GM12878 (cell line): ENCODE results near the gene C10orf143. TPM values are rescaled to one million over a fixed set of nuclear protein-coding genes. Genes with fewer than 3 reads are reported as not detected.

ENCODE experiments used
- BHLHE40 ChIP-seq, 2 experiments: fragments of 450-650 bp in 1 of 2; IDR thresholded peaks; 2 replicates each; pipeline ENCODE4 v1.6.1; 2011 to 2017; ENCODE audit warnings: low read depth in 2 of 2, borderline replicate concordance in 1 of 2, improper control_type of control experiment in 1 of 2, low read length in 1 of 2, mild to moderate bottlenecking in 1 of 2
- CBX5 ChIP-seq: sonication (generic); IDR thresholded peaks from 2 replicates; pipeline ENCODE4 v1.6.1; 2016; ENCODE audit warnings: low read depth, moderate library complexity, mild to moderate bottlenecking, inconsistent platforms
- CREB1 ChIP-seq: IDR thresholded peaks from 2 replicates; pipeline ENCODE4 v1.6.1; 2012; ENCODE audit warnings: low read depth, mild to moderate bottlenecking, inconsistent platforms
- ESRRA ChIP-seq: IDR thresholded peaks from 2 replicates; pipeline ENCODE4 v1.6.1; 2012; ENCODE audit warnings: mild to moderate bottlenecking, low read length, improper control_type of control experiment
- FOXK2 ChIP-seq: fragments of 450-650 bp; IDR thresholded peaks from 2 replicates; pipeline ENCODE4 v1.6.1; 2017; ENCODE audit warnings: mild to moderate bottlenecking, moderate library complexity
- FOXM1 ChIP-seq: IDR thresholded peaks from 2 replicates; pipeline ENCODE4 v1.6.1; 2012; ENCODE audit warnings: low read depth, mild to moderate bottlenecking, inconsistent platforms, low read length, moderate library complexity
- HDGF ChIP-seq: fragments of 450-650 bp; IDR thresholded peaks from 2 replicates; pipeline ENCODE4 v1.6.1; 2016; ENCODE audit warnings: antibody characterized with exemption
- IKZF1 ChIP-seq: fragments of 450-650 bp; conservative IDR thresholded peaks from 2 replicates; pipeline ENCODE4 v1.6.1; 2017; ENCODE audit warnings: antibody characterized with exemption, mild to moderate bottlenecking
- JUNB ChIP-seq: IDR thresholded peaks from 2 replicates; pipeline ENCODE4 v1.6.1; 2016; ENCODE audit warnings: antibody characterized with exemption, mild to moderate bottlenecking
- KDM1A ChIP-seq: fragments of 200-600 bp; sonication (generic); IDR thresholded peaks from 2 replicates; pipeline ENCODE4 v1.6.1; 2016; ENCODE audit warnings: borderline replicate concordance
- KLF5 ChIP-seq: fragments of 450-650 bp; IDR thresholded peaks from 2 replicates; pipeline ENCODE4 v1.6.1; 2014; ENCODE audit warnings: mild to moderate bottlenecking; ENCODE audit not compliant: partially characterized antibody
- LARP7 ChIP-seq: fragments of 450-650 bp; IDR thresholded peaks from 2 replicates; pipeline ENCODE4 v1.6.1; 2017; ENCODE audit warnings: mild to moderate bottlenecking
- MEF2A ChIP-seq: IDR thresholded peaks from 2 replicates; pipeline ENCODE4 v1.6.1; 2011; ENCODE audit warnings: low read depth, mild to moderate bottlenecking, low read length, moderate library complexity; ENCODE audit not compliant: insufficient read depth
- MEF2B ChIP-seq: fragments of 450-650 bp; IDR thresholded peaks from 2 replicates; pipeline ENCODE4 v1.6.1; 2018; ENCODE audit warnings: mild to moderate bottlenecking, moderate library complexity; ENCODE audit not compliant: partially characterized antibody, poor library complexity, severe bottlenecking
- NFIC ChIP-seq: IDR thresholded peaks from 2 replicates; pipeline ENCODE4 v1.6.1; 2012; ENCODE audit warnings: low read depth, mild to moderate bottlenecking, inconsistent platforms, low read length, moderate library complexity
- POLR2AphosphoS2 ChIP-seq: IDR thresholded peaks from 2 replicates; pipeline ENCODE4 v1.6.1; 2011; ENCODE audit warnings: low read depth, mild to moderate bottlenecking, low read length, improper control_type of control experiment, moderate library complexity
- RB1 ChIP-seq: fragments of 450-650 bp; formaldehyde crosslinking; IDR thresholded peaks from 2 replicates; pipeline ENCODE4 v1.6.1; 2017; ENCODE audit warnings: mild to moderate bottlenecking, borderline replicate concordance
- RFX5 ChIP-seq: IDR thresholded peaks from 2 replicates; pipeline ENCODE4 v1.6.1; 2011; ENCODE audit warnings: low read depth, low read length, improper control_type of control experiment
- RUNX3 ChIP-seq: IDR thresholded peaks from 2 replicates; pipeline ENCODE4 v1.6.1; 2012; ENCODE audit warnings: low read length, inconsistent platforms
- SREBF1 ChIP-seq: IDR thresholded peaks from 2 replicates; pipeline ENCODE4 v1.6.1; 2012; ENCODE audit warnings: mild to moderate bottlenecking, low read length
- SRF ChIP-seq, 2 experiments: IDR thresholded peaks; 2 replicates each; pipeline ENCODE4 v1.6.1; 2011; ENCODE audit warnings: low read depth in 2 of 2, low read length in 2 of 2, mild to moderate bottlenecking in 1 of 2, moderate library complexity in 1 of 2
- ZNF24 ChIP-seq: fragments of 450-650 bp; IDR thresholded peaks from 2 replicates; pipeline ENCODE4 v1.6.1; 2017; ENCODE audit warnings: antibody characterized with exemption, mild to moderate bottlenecking
- ZZZ3 ChIP-seq: IDR thresholded peaks from 2 replicates; pipeline ENCODE4 v1.6.1; 2011; ENCODE audit warnings: low read depth; ENCODE audit not compliant: control insufficient read depth, insufficient read length
- polyA plus RNA-seq, 11 experiments: library from polyadenylated mRNA; depleted of rRNA in 4 of 11; unstranded in 6 of 11; stranded (reverse) in 5 of 11; fragments of >200 nt; fragmentation: Nextera tagmentation in 4 of 11; fragmentation: Illumina TruSeq in 1 of 11; extraction: Ambion mirVana in 4 of 11; extraction: Trizol in 1 of 11; gene quantifications; 1 replicate in 1 of 11; 2 replicates in 10 of 11; pipeline versions ENCODE4 v1.2.1 to v1.2.3, GENCODE V29; 2011 to 2016; ENCODE audit warnings: inconsistent platforms in 2 of 11, missing spikeins in 2 of 11, low read depth in 1 of 11
- total RNA-seq, 4 experiments: library from RNA; depleted of rRNA in 3 of 4; stranded (reverse); fragments of >200 nt in 3 of 4; fragmentation: Illumina TruSeq in 1 of 4; extraction: Trizol in 1 of 4; gene quantifications; 2 replicates each; pipeline versions ENCODE4 v1.2.1 to v1.2.3, GENCODE V29; 2013 to 2021
- TF ChIP-seq, protein P1 (sequence below): fragments of 450-650 bp; IDR thresholded peaks from 2 replicates; pipeline ENCODE4 v1.6.1; 2017; ENCODE audit warnings: borderline replicate concordance
- TF ChIP-seq, protein P2 (sequence below): fragments of 450-650 bp; IDR thresholded peaks from 2 replicates; pipeline ENCODE4 v1.6.1; 2017; ENCODE audit warnings: mild to moderate bottlenecking
- TF ChIP-seq, protein P3 (sequence below): fragments of 450-650 bp; IDR thresholded peaks from 2 replicates; pipeline ENCODE4 v1.6.1; 2016; ENCODE audit warnings: mild to moderate bottlenecking

C10orf143 gene
- total and polyA plus RNA-seq, 10 of the 15 experiments (the other 5 are each of a cell fraction or from before 2014, with no cell fraction given) = 0.64 to 7.9 (median 2.6) TPM

DNA sequence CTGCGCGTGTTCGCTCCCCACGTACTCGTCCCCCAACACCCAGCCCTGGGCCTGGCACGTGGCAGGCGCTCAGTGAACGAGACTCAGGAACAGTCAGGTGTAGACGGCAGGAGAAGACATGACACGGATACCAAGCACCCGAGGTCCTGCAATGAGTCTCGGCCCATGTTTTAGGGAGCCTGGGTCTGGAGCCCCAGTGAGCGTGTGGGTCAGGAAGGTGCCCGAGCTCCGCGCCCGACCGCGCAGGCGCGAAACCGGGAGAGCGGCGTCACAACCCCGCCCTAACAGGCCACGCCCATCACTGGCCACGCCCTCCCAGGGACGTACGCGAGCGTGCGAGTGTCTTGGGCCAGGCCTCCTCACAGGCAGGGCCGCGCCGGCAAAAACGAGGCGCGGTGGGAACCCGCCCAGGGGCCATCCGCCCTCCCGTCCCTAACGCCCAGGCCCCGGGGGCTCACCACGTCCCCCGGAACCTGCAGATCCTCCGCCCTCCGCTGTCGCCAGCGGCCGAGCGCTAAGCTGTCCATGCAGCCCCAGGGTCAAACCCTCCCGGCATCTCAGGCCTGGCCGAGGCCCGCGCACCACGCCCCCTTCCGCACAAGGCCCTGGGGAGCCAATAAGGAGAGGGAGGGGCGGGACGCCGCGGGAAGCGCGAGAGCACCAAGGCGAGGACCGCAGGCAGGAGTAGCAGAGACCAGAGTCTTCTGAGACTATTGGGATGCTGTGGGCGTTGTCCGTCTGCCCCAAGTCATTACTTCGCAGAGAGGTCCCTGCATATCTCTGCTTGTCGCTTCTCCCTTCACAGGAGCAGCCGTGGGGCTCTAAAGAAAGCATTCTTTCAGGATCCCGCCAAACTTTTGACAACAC lies at the start of gene C10orf143 (continued):
- 0 out of 2 replicates have a peak, but pooled peaks have one; percentile 52 for TF ChIP-seq RB1
- 0 out of 2 replicates have a peak, but pooled peaks have one; percentile 18 for TF ChIP-seq CBX5
- no peak for TF ChIP-seq HDGF
- peak; percentile 25 for TF ChIP-seq CREB1
- TF ChIP-seq ZZZ3 = no peak
- TF ChIP-seq SRF (IDR thresholded peaks at IDR 0.05; ENCODE audit: low read depth in 2 of 2, low read length in 2 of 2) = peak; percentile 65 to 95; a peak in 3 of 4 replicates
- TF ChIP-seq NFIC = no peak
- TF ChIP-seq RUNX3 = no peak
- TF ChIP-seq, protein P1, sequence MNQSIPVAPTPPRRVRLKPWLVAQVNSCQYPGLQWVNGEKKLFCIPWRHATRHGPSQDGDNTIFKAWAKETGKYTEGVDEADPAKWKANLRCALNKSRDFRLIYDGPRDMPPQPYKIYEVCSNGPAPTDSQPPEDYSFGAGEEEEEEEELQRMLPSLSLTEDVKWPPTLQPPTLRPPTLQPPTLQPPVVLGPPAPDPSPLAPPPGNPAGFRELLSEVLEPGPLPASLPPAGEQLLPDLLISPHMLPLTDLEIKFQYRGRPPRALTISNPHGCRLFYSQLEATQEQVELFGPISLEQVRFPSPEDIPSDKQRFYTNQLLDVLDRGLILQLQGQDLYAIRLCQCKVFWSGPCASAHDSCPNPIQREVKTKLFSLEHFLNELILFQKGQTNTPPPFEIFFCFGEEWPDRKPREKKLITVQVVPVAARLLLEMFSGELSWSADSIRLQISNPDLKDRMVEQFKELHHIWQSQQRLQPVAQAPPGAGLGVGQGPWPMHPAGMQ = no peak
- TF ChIP-seq JUNB = no peak
- no peak for TF ChIP-seq FOXM1
- peak; percentile 65; the same call in 1 of the 2 replicates for TF ChIP-seq POLR2AphosphoS2
- TF ChIP-seq MEF2B = peak; percentile 50
- TF ChIP-seq KLF5 = peak; percentile 74
- no peak for TF ChIP-seq IKZF1
- TF ChIP-seq, protein P2, sequence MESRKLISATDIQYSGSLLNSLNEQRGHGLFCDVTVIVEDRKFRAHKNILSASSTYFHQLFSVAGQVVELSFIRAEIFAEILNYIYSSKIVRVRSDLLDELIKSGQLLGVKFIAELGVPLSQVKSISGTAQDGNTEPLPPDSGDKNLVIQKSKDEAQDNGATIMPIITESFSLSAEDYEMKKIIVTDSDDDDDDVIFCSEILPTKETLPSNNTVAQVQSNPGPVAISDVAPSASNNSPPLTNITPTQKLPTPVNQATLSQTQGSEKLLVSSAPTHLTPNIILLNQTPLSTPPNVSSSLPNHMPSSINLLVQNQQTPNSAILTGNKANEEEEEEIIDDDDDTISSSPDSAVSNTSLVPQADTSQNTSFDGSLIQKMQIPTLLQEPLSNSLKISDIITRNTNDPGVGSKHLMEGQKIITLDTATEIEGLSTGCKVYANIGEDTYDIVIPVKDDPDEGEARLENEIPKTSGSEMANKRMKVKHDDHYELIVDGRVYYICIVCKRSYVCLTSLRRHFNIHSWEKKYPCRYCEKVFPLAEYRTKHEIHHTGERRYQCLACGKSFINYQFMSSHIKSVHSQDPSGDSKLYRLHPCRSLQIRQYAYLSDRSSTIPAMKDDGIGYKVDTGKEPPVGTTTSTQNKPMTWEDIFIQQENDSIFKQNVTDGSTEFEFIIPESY = no peak
- no peak for TF ChIP-seq ZNF24
- TF ChIP-seq FOXK2 = peak; percentile 70
- TF ChIP-seq LARP7 = peak; percentile 85
- TF ChIP-seq MEF2A = no peak
- TF ChIP-seq BHLHE40 (IDR thresholded peaks at IDR 0.05; ENCODE audit: borderline replicate concordance in 1 of 2, low read depth in 2 of 2, low read length in 1 of 2) = peak; percentile 33 to 74; a peak in 2 of 4 replicates
- no peak for TF ChIP-seq KDM1A
- peak; percentile 31; the same call in 1 of the 2 replicates for TF ChIP-seq RFX5
- TF ChIP-seq SREBF1 = no peak
- TF ChIP-seq ESRRA = 0 out of 2 replicates have a peak, but pooled peaks have one; percentile 13
- TF ChIP-seq, protein P3, sequence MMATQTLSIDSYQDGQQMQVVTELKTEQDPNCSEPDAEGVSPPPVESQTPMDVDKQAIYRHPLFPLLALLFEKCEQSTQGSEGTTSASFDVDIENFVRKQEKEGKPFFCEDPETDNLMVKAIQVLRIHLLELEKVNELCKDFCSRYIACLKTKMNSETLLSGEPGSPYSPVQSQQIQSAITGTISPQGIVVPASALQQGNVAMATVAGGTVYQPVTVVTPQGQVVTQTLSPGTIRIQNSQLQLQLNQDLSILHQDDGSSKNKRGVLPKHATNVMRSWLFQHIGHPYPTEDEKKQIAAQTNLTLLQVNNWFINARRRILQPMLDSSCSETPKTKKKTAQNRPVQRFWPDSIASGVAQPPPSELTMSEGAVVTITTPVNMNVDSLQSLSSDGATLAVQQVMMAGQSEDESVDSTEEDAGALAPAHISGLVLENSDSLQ = peak; percentile 83
